ENCODE data around the gene SLC22A16.

Gene SLC22A16

DNA sequence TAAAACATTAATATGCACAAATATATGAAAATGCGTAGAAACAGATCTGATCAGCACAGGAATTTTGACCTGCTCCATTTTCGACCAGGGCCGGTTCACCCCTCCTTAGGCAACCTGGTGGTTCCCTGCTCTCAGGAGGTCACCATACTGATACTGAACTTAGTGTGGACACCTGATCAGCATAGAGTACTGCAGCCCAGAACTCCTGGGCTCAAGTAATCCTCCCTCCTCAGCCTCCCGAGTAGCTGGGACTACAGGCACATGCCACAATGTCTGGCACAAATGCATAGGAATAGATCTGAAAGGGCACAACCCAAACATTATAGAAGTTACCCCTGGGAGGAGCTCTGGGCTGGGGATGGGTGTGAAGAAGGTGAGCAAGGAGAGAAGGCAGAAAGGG, 36.4 kb downstream of the SLC22A16 start:
- no peak for DNase-seq

DNA sequence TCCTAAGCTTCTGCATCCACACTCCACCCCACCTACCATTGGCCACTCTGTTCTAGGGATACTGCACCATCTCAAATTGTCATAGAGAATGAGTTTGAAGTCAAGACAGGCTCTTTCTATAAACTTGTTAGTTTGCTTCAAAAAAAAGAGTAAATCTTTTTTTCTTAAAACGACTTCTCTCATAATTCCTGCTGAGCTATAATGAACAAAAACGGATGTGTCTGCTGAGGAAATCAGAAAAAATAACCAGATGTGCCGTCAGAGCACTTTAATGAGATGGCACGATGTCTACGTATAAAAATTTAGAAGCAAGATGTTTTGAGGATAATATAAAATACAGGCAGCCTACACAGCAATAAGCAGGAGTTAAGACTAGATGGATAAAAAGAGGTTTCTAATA, 37.1 kb downstream of the SLC22A16 start:
- no peak for DNase-seq

DNA sequence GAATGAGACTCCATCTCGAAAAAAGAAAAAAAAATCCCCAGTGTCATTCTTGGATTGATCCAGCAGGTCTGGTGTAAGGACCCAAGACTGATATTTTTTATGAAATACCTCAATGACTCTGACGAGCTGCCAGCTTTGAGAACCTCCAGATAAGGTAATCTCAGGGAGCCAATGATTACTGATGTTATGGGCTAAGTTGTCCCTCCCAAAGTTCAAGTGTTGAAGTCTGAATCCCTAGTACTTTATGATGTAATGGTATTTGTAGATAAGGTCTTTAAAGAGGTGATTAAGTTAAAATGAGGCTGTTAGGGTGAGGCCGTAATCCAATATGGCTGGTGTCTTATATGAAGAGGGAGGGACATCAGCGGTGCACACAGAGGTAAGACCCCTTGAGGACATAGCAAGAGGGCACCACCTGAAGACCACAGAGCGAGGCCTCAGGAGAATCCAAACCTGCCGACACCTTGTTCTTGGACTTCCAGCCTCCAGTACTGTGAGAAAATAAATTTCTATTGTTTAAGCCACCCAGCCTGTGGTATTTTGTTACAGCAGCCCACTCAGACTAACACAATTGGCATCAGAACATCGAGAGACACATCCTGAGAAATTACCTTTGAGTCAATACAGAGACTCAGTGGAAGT, 41.3 kb downstream of the SLC22A16 start:
- DNase-seq, result no peak

DNA sequence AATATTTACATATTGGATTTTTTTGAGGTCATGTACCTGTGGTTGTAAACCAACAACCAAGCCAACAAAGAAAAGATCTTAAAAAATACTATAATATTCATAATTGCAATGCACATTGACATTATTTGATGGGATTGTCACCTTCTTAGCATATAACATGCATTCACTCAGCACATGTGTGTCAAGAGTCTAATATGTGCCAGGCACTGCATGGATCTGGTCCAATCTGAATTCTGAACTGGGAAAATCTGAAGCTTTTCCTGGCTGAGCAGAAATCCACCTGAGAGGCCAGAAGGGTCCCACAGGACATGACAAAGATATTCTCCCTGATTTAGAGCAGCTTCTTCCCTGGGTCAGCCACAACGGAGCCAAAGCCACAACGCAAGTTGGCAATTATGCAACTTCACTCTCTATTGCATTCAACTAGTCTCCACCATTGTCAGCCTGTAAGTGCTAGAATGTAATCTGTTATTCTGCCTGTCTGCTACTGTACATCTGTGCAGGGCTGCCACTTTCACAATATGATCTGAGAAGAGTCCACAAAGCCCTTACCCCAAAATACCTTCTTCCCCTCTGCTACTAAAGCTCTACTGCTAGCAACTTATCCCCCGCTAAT, 44.0 kb downstream of the SLC22A16 start:
- DNase-seq, result no peak

DNA sequence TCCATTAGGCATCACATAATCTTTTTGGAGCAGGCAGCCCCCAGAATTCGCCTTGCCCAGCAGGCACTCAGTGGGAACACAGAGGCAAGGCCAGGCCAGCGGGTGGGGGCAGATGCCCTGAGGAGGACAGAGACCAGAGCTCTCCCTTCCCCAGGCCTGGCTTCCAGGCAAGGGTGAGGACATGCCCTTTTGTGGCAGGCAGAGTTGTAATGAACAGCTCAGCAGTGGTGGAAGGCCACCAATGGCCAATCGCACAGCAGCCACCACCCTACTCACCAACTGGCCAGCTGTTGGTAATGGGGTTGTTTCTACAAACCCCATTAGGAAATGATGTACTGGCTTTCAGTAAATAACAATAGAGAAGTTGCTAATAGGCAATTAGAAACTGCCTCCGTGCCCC, 45.7 kb downstream of the SLC22A16 start:
- DNase-seq, result no peak

DNA sequence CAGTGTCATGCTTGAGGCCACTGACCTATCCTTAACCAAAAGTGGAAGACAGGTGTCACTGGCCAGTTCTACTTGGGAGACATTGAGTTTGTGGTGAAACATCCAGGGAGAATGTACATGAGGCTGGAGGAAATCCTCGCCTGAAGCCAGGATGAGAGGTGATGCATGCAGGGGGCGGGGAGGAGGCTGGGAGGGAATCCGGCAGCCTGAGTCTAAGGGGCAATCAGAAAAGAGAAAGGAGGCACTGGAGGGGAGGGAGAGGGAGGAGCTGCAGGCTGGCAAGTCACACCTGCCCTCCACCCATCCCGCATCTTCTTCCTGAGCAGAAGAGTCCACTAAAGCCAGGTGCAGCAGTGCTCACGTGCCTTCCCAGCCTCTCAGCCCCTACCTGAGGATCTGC, 46.2 kb downstream of the SLC22A16 start:
- DNase-seq, result no peak

DNA sequence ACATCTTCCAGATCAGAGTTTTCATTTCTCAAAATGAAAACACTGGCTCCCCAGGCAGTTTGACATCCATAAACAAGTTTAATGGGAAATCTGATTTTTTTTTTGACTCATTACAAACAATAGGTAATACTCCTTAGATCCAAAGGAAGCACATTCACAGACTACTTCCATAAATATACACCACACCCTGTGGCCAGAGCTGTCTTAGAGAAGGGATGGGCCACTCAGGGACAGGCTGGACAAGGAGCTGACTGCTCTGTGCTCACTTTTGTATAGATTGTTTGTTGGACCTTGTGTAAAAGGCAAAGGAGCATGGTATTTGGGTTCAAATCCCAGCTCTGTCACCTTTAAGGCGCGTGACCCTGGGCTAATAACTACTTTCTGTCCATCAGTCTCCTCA, 48.3 kb downstream of the SLC22A16 start:
- DNase-seq, result no peak

DNA sequence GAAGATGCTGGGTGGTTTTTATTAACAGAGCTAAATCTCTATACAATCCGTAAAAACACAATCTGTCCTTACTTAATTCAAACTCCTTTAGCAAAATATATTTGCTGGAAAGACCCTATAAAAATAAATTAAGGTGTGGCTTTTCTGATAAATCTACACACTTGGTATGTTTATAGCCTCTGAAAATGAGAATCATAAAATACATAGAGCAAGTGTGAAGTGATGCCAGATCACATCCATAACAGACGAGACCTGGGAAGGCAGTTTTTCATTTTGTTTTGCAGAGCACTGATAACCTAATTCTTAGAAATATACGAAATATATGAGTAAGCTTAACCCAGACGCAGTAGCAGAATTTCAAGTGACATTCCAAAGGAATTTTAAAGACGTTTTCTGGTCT, 50.6 kb downstream of the SLC22A16 start:
- DNase-seq, result no peak

DNA sequence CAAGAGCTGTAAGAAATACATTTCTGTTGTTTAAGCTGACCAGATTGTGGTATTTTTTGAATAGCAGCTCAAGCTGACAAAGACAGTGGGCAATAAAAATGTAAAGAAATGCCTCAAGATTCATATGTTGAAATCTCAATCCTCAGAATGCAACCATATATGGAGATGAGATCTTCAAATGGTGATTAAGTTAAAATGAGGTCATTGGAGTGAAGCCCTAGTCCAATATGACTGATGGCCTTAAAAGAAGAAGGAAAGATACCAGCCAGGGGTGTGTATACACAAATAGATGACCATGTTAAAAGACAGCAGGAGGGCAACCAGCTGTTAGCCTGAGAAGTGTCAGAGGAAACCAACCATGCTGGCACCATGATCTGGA, 54.0 kb downstream of the SLC22A16 start:
- DNase-seq, result no peak

DNA sequence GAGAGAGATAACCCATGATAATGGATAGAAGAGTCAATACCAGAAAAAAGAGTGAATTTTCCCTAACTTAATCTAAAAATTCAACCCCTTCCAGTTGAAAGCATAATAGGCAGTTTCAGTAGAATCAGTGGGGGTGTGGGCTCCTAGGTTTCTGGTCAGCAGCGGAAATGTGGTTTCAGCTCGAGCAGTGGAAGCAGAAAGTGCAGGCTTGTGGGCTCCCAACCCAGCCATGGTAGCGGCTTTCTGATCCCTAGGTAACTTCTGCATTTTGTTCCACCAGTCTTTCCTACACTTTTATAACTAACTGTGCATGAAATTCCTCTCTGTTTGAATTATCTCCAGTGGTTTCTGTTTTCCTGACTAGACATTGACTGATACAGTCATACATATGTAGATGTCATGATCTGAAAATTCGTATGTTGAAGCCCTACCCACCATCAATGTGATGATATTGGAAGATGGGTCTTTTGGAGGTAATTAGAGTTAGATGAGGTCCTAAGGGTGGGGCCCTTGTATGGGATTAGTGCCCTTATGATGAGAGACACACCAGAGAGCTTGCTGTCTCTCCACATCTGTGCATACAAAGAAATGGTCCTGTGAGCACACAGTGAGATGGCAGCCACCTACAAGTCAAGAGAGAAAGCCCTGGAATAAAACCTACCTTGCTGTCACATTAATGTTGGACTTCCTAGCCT, 54.5 kb downstream of the SLC22A16 start:
- no peak for DNase-seq

DNA sequence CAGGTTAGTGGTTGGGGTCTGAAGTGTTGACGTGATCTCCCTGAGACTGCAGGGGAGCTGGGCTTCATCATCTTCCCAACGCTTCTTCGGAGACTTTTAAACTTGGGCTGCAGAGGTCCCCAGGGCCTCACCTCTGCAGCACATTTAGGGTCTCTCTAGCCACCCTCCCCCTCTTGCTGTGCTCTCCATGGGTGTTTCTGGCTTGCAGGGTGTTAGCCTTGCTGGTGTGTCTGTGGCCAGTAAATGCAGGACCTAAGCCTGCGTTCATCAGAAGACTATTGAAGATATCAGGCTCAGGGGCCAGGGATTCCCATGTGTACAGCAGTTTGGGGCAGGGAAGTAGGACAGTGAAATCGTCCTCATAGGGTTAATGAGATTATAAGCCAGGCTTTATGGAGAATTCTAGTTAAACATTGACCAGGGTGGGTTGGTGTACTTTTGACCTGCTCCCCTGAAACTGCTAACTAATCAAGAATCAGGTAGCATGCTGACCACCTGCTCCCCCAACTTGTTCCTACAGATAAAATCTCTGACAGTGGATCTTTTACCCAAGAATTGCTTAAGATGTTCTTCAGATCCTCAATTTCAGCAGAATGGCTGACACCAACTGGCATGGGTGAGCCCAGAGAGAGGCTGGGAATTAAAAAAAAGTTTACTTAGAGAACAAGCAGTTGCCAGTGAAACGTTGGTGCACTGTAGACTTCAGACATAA, 57.2 kb downstream of the SLC22A16 start:
- DNase-seq, result no peak

DNA sequence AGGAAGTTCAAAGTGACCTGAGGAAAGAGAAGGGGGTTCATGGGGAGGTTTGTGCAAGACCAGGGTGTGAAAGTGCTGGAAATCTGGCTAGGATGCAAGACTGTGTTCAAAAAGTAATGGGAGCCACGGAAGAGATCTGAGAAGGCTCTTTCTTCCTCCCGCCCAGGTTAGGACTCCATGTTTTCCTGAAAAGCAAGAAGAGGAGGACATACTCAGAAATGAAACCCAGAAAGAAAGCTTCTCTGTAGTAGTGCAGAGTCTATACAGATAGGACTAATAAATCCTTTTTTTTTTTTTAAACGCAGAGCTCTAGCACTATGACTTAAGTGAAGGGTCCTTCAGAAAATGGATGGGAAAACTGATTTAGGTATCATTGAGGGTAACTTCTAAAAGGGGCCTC, 57.8 kb downstream of the SLC22A16 start:
- DNase-seq, result no peak

DNA sequence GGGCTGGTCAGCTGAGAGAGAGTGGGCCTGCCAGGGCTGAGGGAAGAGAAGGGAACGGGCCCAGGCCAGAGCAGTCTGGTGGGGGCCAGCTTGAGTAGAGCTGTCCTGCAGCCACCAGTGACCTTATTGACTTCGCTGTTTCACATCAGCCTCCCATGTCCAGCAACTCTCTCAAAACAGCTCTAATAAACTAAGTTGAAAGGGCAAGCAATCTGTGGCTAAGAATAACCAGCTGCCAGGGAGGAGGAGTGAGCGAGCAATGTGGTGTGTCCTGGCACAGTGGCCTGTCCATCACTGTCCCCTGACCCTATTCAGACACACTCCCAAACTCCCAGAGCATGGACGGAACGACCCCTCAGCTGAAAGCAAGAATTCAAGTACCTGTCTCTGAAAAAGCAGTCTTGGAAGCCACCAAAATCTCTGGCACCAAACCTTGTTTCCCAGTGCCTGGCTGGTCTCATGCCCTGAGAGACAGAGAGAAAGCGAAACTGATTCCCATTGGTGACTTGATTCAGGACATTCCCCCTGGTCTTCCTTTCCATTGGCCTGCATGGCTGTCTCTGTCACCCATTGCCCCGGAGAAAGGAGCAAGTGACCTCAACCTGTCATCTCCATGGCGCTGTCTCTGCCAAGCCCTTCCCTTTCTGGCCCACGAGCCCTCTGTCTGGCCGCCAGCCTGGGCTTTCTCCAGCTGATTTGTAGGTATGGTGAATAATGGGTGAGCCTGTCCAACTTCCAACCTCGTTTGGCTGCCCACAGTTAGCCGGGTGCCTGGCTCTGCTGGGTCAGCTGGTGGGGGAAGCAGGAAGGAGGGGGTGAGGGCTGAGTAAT, 61.1 kb downstream of the SLC22A16 start, which contains the start of gene DDO:
Gene DDO (minus strand): TSS at position 490 of the 831 bp plus-strand sequence. CDS start 2,113 bp downstream, outside the sequence.
- DNase-seq, result no peak

DNA sequence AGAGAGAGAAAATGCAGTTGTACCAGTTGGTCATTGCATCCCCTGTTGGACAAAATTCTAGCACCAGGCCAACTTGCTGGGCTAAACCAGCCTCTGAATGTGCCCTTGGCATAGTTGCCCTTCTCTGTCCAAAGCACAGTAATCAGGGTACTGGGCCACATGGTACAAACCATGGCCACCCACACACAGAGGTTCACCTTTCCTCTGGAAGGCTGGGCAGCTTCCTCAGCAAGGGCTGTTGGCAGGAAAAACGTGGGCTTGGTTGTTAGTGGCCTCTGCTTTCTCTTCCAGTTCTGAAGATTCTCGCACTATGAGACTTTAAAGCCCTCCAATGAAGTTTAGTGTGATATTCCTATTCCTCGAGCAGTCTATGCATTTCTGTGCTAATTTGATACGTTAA, 61.7 kb downstream of the SLC22A16 start:
- no peak for DNase-seq

DNA sequence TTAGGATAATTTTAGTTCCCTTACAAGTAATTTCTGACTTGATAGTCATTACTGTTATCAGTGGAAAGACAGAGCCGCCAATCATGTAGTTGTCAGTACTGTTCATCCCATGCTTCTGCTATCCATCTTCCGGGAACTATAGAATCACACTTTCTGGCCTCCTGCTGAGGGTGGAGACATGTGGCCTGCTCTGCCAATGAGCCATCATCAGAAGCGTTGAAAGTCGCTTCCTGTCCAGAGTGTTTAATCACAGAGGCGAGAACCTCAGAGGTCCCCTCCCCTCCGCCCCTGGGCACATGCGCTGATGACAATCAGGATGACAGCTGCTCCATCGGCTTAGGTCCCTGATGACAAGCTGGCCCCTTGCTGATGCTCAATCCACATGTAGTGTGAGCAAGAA, 64.1 kb downstream of the SLC22A16 start:
- DNase-seq, result no peak

DNA sequence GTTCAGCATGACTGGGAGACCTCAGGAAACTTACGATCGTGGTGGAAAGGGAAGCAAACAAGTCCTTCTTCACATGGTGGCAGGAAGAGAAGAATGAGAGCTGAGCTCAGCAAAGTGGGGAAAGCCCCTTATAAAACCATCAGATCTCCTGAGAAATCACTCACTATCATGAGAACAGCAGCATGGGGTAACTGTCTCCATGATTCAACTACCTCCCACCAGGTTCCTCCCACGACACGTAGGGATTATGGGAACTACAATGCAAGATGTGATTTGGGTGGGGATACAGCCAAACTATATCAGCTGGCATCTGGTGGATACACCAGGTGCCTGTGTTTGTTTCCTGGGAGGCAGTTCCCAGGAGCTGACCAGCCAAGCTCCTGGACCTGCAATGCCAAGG, 65.9 kb downstream of the SLC22A16 start:
- no peak for DNase-seq

DNA sequence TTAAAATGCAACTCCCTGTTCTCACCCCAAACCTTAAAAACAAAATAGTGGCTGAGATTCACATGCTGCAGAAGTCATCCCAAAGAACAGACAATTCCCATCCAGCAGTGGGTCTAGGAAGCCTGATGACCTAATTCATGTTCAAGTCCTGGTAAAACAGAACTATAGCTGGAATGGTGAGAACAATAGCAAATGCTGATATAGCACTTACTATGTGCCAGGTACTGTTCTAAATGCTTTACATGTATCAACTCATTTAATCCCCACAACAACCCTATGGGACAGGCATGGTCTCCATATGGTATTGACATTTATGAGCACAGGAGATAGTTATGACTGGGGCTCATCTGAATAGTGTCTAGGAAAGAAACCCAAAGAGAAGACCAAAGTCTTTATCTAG, 66.6 kb downstream of the SLC22A16 start:
- no peak for DNase-seq

DNA sequence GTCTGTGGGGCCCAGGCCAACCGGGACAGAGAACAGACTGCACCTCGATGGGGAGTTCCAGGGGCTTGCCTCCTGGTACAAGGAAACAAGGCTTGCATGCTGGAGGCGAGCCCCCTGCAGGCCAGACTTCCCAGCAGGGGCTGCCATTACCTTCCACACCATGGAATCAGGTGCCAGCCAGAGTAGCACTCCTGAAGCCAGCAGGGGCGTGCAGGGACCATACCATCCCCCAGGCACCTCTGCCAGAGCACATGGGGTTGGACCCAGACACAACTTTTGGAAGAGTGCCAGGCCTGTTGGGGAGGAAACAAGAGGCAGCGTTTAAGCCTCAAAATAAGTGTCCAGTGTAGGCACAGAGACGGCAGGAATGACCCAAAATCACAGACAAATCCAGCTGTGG, 67.5 kb downstream of the SLC22A16 start:
- DNase-seq, result peak; percentile 25

DNA sequence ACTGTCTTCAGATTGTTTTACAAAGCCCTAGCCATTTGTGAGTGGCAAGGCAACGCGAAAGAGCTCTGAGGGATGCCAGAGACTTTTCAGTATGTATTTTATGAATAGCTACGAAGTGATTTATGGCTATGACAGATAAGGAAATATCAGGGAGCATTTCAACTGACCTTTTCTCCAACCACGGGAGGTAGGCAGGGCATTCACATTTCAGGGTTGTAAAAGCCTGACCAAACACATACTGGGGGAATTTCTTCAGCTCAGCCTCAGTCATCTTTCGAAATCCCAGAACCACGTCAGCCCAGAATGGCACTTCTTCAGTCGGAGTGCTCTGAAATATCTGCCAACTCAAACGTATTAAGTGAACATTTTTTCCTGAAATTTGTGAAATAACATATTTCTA, 71.8 kb downstream of the SLC22A16 start:
- DNase-seq, result no peak

DNA sequence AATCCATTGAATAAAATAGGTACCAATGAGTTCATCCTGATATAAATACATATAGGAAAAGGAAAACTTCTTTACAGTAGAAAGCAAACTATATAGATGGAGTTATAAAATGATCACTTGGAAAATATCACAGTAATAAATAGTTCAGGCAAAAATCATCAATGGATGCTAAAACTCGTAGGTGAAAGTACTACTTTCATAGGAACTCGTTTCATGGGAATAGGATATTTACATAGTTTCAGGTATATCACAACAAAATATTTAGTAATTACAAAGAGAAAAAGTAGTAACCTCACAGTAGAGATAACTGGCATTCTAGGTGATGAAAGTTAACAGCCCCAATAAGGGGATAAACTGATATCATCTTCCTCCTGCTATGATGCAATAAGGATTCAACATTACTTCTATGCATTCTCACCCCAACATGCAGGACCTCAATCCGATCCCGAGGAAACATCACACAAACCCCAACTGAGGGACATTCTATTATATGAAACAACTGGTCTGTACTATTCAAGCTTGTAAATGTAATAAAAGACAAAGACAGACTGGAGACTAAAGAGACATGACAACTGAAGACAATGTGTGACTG, 74.7 kb downstream of the SLC22A16 start:
- DNase-seq, result no peak

DNA sequence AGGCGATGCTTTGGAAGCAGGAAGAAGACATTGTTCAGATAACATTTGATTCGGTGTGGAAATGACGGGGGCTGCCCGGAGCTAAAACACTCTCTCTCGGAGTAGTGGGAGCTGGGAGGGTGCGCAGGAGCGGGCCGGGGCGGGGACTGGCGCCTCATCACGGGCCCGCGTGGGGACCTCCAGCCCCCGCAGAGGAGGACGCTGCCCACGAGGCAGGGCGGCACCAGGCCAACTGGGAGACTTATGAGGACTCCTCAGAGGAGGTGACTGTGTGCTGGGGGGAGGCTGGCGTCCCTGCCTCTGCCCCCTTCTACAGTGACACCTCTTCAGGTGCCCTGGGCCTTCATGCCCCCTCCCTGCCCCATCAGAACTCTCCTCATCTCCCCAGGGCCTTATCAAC, 76.2 kb downstream of the SLC22A16 start:
- DNase-seq, result no peak

Measured in COR-L47 (cell line).